ENCODE data around the gene KBTBD8. TPM values are rescaled to one million over a fixed set of nuclear protein-coding genes. Genes with fewer than 3 reads are reported as not detected.

KBTBD8 gene
- total RNA-seq, 6 experiments from 2014 or later: 0.50 to 2.2 (median 1.2) TPM

- 76% methylated on average over 3 of the region's 3 CpGs for WGBS (ENCODE audit: insufficient coverage, low coverage, low lambda C conversion rate, missing lambda C conversion rate)
- ATAC-seq: no peak
Measured at GRCh38 chr3:67016522-67017080, 18.5 kb downstream of the KBTBD8 start.

DNA sequence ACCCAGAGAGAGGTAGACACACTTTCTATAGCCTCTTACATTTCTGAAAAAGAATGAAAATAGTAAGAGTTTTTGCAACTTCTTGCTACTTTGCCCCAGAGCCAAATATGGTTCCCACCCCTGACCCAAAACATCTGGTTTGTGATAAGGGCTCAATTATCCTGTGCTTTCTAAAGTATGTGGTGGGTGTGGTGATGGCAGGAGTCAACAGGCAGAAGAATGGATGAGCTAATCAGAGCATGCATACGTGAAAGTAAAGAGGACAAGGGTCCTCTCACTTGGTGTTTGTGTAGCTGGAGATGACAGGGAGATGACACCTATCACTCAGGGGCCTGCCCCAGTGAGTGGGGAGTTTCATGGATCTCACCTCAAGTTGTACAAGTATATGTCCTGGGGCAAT is 19.1 kb downstream of the KBTBD8 start:
- Histone ChIP-seq H3K9me3 (no peaks in the 10 kb centered on the region), H3K4me3 (no peak overlapping the region), H3K4me1 (no peaks in the 10 kb centered on the region), H3K36me3 (no peaks in the 10 kb centered on the region), H3K27ac (no peak overlapping the region), H3K27me3 (no peaks in the 10 kb centered on the region)
- 53% methylated on average over 1 of the region's 1 CpG for WGBS (ENCODE audit: insufficient coverage, low coverage, low lambda C conversion rate, missing lambda C conversion rate)
- DNase-seq (no peak), ATAC-seq (no peak)
- intact Hi-C loops (cut with DNase I): no loop called here
- TF ChIP-seq, protein P1, sequence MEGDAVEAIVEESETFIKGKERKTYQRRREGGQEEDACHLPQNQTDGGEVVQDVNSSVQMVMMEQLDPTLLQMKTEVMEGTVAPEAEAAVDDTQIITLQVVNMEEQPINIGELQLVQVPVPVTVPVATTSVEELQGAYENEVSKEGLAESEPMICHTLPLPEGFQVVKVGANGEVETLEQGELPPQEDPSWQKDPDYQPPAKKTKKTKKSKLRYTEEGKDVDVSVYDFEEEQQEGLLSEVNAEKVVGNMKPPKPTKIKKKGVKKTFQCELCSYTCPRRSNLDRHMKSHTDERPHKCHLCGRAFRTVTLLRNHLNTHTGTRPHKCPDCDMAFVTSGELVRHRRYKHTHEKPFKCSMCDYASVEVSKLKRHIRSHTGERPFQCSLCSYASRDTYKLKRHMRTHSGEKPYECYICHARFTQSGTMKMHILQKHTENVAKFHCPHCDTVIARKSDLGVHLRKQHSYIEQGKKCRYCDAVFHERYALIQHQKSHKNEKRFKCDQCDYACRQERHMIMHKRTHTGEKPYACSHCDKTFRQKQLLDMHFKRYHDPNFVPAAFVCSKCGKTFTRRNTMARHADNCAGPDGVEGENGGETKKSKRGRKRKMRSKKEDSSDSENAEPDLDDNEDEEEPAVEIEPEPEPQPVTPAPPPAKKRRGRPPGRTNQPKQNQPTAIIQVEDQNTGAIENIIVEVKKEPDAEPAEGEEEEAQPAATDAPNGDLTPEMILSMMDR (IDR thresholded peaks at IDR 0.05): no peak
- TF ChIP-seq POLR2A (IDR thresholded peaks at IDR 0.05): no peak

More at GRCh38 chr3:67016522-67017080, 18.5 kb downstream of the KBTBD8 start:
- Histone ChIP-seq H3K4me1 (no peaks in the 10 kb centered on the region), H3K4me3 (no peak overlapping the region), H3K9me3 (no peaks in the 10 kb centered on the region), H3K27me3 (no peaks in the 10 kb centered on the region), H3K27ac (no peak overlapping the region), H3K36me3 (no peaks in the 10 kb centered on the region)
- no peak for TF ChIP-seq POLR2A (IDR thresholded peaks at IDR 0.05)
- TF ChIP-seq, protein P1 (IDR thresholded peaks at IDR 0.05): no peak
- no peak for DNase-seq
- intact Hi-C loops (cut with DNase I): no loop called here

GRCh38 chr3:67018105-67018788 is 20.1 kb downstream of the KBTBD8 start:
- H3K36me3 ChIP-seq: no peaks in the 10 kb centered on the region
- no peaks in the 10 kb centered on the region for H3K27me3 ChIP-seq
- H3K27ac ChIP-seq: no peak overlapping the region
- no peak overlapping the region for H3K4me3 ChIP-seq
- peak in 3 of 4 donors; percentile 18 to 47 (median 34) for ATAC-seq
- H3K9me3 ChIP-seq: no peaks in the 10 kb centered on the region
- TF ChIP-seq POLR2A (IDR thresholded peaks at IDR 0.05): no peak
- TF ChIP-seq, protein P1 (IDR thresholded peaks at IDR 0.05): no peak
- intact Hi-C loops (cut with DNase I): no loop called here
- H3K4me1 ChIP-seq: no peaks in the 10 kb centered on the region
- WGBS (ENCODE audit: insufficient coverage, low coverage, low lambda C conversion rate, missing lambda C conversion rate): 27% methylated on average over 12 of the region's 12 CpGs
- peak in 2 of 3 donors; percentile 22 to 47 for DNase-seq

DNA sequence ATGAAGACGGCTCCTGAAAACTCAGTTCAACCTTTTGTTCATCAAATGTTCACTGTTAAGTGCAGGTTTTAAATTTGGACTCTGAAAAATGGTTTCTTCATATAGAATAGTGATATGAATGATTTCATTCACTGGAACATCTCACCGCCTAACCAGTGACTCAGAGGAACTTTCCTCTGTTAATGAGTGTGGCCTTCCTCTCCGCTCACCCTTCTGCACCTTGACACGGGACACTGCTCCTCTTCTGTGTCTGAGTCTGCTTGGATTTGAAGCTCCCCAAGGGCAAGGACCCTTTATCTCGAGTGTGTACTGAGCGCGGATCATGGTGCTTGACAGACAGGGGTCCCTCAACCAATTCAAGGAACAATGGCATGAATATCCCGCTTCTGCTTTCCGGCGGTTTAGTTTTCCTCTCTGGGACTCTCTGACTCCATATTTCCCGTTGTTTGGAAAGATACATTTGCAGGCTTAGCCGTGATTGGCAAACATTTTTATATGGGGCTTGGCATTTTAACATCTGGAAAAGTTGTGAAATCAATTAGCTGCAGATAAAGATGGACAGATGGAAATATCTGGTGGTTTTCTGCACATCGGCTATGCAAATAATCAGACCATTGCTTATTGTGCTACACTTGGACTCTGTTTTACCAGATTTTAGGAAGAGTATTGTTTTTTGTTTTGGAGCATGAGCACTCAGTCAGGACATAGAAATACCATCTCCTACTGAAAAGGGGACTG is 20.9 kb downstream of the KBTBD8 start:
- TF ChIP-seq POLR2A (IDR thresholded peaks at IDR 0.05): no peak
- TF ChIP-seq, protein P1 (IDR thresholded peaks at IDR 0.05): no peak
- no peaks in the 10 kb centered on the region for H3K4me1 ChIP-seq
- no peak for DNase-seq
- intact Hi-C loops (cut with DNase I): no loop called here
- H3K27me3 ChIP-seq: no peaks in the 10 kb centered on the region
- no peak overlapping the region for H3K4me3 ChIP-seq
- no peaks in the 10 kb centered on the region for H3K9me3 ChIP-seq
- no peaks in the 10 kb centered on the region for H3K36me3 ChIP-seq
- 75% methylated on average over 13 of the region's 13 CpGs for WGBS (ENCODE audit: insufficient coverage, low coverage, low lambda C conversion rate, missing lambda C conversion rate)
- ATAC-seq: no peak
- no peak overlapping the region for H3K27ac ChIP-seq
